ENCODE data around the gene ATRNL1. TPM values are rescaled to one million over a fixed set of nuclear protein-coding genes. Genes with fewer than 3 reads are reported as not detected.

Gene ATRNL1
- total RNA-seq, 1 experiment from 2014 or later, result not detected

DNA sequence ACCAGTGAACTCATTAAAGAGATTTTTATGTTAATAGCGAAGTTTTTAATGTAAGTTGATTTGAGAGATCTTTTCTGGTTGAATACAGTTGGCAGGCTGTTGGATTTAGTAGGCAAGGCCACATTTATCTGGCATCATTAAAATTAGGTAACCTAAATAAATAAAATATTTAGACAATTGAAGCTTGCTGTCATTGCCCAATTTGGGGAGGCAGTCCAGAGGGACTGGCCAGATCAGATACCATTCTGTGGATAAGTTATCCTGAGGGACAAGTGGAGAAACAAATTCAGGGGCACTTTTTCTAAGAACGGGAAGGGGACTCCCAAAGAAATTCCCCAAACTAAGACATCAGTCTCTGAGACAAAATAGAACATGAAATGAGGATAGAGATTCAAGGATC, 782.0 kb downstream of the ATRNL1 start:
- ChIA-PET CTCF (no interaction called here), POLR2A (ENCODE audit: unreplicated experiment) (no interaction called here)
- intact Hi-C loops (cut with micrococcal nuclease), result no loop called here
- no peaks in the 10 kb centered on the region for H4K20me1 ChIP-seq (ENCODE audit: low read length)
- no peak overlapping the region for H3K4me3 ChIP-seq (ENCODE audit: low read length)
- TF ChIP-seq EZH2 (IDR thresholded peaks at IDR 0.05; ENCODE audit: low read length, unreplicated experiment) (no peak), EZH2phosphoT487 (IDR thresholded peaks at IDR 0.05; ENCODE audit: borderline replicate concordance, low read length) (no peak)
- TF ChIP-seq, protein P1, sequence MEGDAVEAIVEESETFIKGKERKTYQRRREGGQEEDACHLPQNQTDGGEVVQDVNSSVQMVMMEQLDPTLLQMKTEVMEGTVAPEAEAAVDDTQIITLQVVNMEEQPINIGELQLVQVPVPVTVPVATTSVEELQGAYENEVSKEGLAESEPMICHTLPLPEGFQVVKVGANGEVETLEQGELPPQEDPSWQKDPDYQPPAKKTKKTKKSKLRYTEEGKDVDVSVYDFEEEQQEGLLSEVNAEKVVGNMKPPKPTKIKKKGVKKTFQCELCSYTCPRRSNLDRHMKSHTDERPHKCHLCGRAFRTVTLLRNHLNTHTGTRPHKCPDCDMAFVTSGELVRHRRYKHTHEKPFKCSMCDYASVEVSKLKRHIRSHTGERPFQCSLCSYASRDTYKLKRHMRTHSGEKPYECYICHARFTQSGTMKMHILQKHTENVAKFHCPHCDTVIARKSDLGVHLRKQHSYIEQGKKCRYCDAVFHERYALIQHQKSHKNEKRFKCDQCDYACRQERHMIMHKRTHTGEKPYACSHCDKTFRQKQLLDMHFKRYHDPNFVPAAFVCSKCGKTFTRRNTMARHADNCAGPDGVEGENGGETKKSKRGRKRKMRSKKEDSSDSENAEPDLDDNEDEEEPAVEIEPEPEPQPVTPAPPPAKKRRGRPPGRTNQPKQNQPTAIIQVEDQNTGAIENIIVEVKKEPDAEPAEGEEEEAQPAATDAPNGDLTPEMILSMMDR (conservative IDR thresholded peaks at IDR 0.05; ENCODE audit: low read depth, low read length), result no peak
- H3K9me3 ChIP-seq (ENCODE audit: low read length), result no peaks in the 10 kb centered on the region
- H3K27ac ChIP-seq (ENCODE audit: low read length), result no peak overlapping the region
- H3K79me2 ChIP-seq (ENCODE audit: low read length), result no peaks in the 10 kb centered on the region
- no peaks in the 10 kb centered on the region for H3K9me2 ChIP-seq (replicated peaks; ENCODE audit: low read length)
- no peaks in the 10 kb centered on the region for H3F3A ChIP-seq (ENCODE audit: low read length, unreplicated experiment)
- no peaks in the 10 kb centered on the region for H3K4me1 ChIP-seq (ENCODE audit: insufficient read depth, low read length)
- H3K9ac ChIP-seq (ENCODE audit: low read length), result no peak overlapping the region
- H3K4me2 ChIP-seq (ENCODE audit: low read length), result no peak overlapping the region
- no TSS peak for BruUV-seq (replicated peaks)
- no peak for ATAC-seq
- no peaks in the 10 kb centered on the region for H3K36me3 ChIP-seq (ENCODE audit: low read depth, low read length)
- no peaks in the 10 kb centered on the region for H3K27me3 ChIP-seq (ENCODE audit: low read length)
- H2AFZ ChIP-seq (ENCODE audit: low read length), result no peak overlapping the region
- no peak for DNase-seq

DNA sequence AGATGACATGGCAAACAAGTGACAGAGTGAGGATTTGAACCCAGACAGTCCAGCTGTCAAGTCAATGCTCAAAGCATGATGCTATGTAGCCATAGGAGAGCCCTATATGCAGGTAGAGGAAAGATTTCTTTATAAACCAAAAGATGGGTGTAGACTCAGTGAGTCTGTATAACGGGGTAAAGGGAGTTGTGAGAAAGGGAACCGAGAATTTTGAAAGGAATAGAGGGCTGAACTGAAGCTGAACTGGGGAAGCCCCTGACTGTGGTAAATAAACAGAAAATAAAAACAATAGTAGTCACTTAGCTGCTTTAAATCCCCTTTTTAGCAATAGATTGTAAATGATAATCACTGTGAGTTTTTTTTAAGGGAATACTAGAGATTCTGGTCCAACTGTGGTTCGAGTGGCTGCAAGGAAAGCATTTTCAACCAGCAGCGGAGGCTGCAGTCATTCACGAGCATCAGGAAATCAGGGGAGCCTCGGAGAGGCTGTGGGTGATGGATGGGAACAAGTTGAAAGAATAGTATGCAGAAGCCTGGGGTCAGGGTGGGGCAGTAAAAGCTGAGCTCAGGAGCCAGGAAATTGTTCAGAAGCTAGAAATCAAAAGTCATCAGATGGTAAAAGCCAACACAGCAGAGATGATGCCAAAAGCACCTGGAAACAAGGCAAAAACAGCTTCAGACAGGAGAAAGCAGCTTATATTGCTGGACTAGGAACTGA, 786.4 kb downstream of the ATRNL1 start:
- Histone ChIP-seq H3F3A (ENCODE audit: low read length, unreplicated experiment) (no peaks in the 10 kb centered on the region), H4K20me1 (ENCODE audit: low read length) (no peaks in the 10 kb centered on the region), H3K27ac (ENCODE audit: low read length) (no peak overlapping the region), H3K36me3 (ENCODE audit: low read depth, low read length) (no peaks in the 10 kb centered on the region), H3K9me2 (replicated peaks; ENCODE audit: low read length) (no peaks in the 10 kb centered on the region), H3K27me3 (ENCODE audit: low read length) (0 out of 2 replicates have a peak, but pooled peaks cover 6% of the 10 kb centered on the region), H3K4me2 (ENCODE audit: low read length) (no peak overlapping the region), H3K4me1 (ENCODE audit: insufficient read depth, low read length) (no peaks in the 10 kb centered on the region), H3K9me3 (ENCODE audit: low read length) (no peaks in the 10 kb centered on the region), H3K79me2 (ENCODE audit: low read length) (no peaks in the 10 kb centered on the region), H3K9ac (ENCODE audit: low read length) (no peak overlapping the region), H3K4me3 (ENCODE audit: low read length) (no peak overlapping the region), H2AFZ (ENCODE audit: low read length) (no peak overlapping the region)
- DNase-seq (no peak), ATAC-seq (no peak)
- ChIA-PET CTCF (no interaction called here), POLR2A (ENCODE audit: unreplicated experiment) (no interaction called here)
- TF ChIP-seq, protein P1 (conservative IDR thresholded peaks at IDR 0.05; ENCODE audit: low read depth, low read length), result no peak
- TF ChIP-seq EZH2phosphoT487 (IDR thresholded peaks at IDR 0.05; ENCODE audit: borderline replicate concordance, low read length) (no peak), EZH2 (IDR thresholded peaks at IDR 0.05; ENCODE audit: low read length, unreplicated experiment) (no peak)
- intact Hi-C loops (cut with micrococcal nuclease), result no loop called here
- BruUV-seq (replicated peaks), result no TSS peak

DNA sequence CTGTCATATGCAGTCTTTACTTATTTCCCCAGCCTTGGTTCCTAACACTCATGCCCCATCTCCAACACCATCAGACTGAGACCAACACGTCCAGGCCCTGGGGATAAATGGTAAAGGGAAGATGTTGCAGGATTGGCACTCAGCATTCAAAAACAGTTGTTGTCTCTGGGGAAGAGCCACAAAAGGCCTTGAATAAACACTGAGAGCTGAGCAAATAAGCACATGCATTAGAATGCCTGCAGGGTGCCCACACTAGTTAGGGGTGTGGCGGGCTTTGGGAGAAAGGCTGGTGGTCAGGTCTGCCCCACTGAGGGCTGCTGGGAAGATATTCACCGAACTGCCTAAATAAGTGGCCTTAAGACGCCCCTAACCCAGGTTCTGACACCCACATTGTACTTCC, 788.9 kb downstream of the ATRNL1 start:
- no peaks in the 10 kb centered on the region for H3K9me3 ChIP-seq (ENCODE audit: low read length)
- ChIA-PET CTCF (no interaction called here), POLR2A (ENCODE audit: unreplicated experiment) (no interaction called here)
- H3K4me3 ChIP-seq (ENCODE audit: low read length), result no peak overlapping the region
- BruUV-seq (replicated peaks), result no TSS peak
- H3K9ac ChIP-seq (ENCODE audit: low read length), result no peak overlapping the region
- H4K20me1 ChIP-seq (ENCODE audit: low read length), result no peaks in the 10 kb centered on the region
- no peak overlapping the region for H2AFZ ChIP-seq (ENCODE audit: low read length)
- H3K79me2 ChIP-seq (ENCODE audit: low read length), result no peaks in the 10 kb centered on the region
- H3K4me1 ChIP-seq (ENCODE audit: insufficient read depth, low read length), result no peaks in the 10 kb centered on the region
- 0 out of 2 replicates have a peak, but pooled peaks cover 7% of the 10 kb centered on the region for H3K27me3 ChIP-seq (ENCODE audit: low read length)
- no peak for TF ChIP-seq EZH2phosphoT487 (IDR thresholded peaks at IDR 0.05; ENCODE audit: borderline replicate concordance, low read length)
- TF ChIP-seq EZH2 (IDR thresholded peaks at IDR 0.05; ENCODE audit: low read length, unreplicated experiment), result no peak
- intact Hi-C loops (cut with micrococcal nuclease), result no loop called here
- no peaks in the 10 kb centered on the region for H3F3A ChIP-seq (ENCODE audit: low read length, unreplicated experiment)
- H3K36me3 ChIP-seq (ENCODE audit: low read depth, low read length), result no peaks in the 10 kb centered on the region
- no peaks in the 10 kb centered on the region for H3K9me2 ChIP-seq (replicated peaks; ENCODE audit: low read length)
- ATAC-seq, result no peak
- no peak overlapping the region for H3K4me2 ChIP-seq (ENCODE audit: low read length)
- DNase-seq, result no peak
- no peak overlapping the region for H3K27ac ChIP-seq (ENCODE audit: low read length)
